RWPE2 (cell line): ENCODE measurements around the gene NDE1.

Experiments
- ATAC-seq: fragments of 200-7000 bp; cut with Tn5 transposase; 3 replicates; pipeline ENCODE4 v1.9.1; 2021; ENCODE audit warnings: low read depth
- DNase-seq: peaks from one replicate; pipeline ENCODE4 v3.0.0-alpha.2; 2020; ENCODE audit warnings: low spot score
- H3K27ac ChIP-seq: fragments of 450-650 bp; 2 replicates; pipeline ENCODE4 v1.5.1; 2017; ENCODE audit warnings: mild to moderate bottlenecking; ENCODE audit not compliant: poor library complexity, severe bottlenecking
- H3K27me3 ChIP-seq: fragments of 250-450 bp; sonication (Bioruptor Pico); 2 replicates; pipeline ENCODE4 v1.5.1; 2021; ENCODE audit warnings: mild to moderate bottlenecking, moderate library complexity; ENCODE audit not compliant: insufficient read depth, poor library complexity, severe bottlenecking
- H3K36me3 ChIP-seq: fragments of 250-450 bp; sonication (Bioruptor Pico); 2 replicates; pipeline ENCODE4 v1.5.1; 2020; ENCODE audit warnings: low read depth, mild to moderate bottlenecking, moderate library complexity
- H3K4me1 ChIP-seq: fragments of 250-450 bp; sonication (Bioruptor Pico); 2 replicates; pipeline ENCODE4 v1.5.1; 2021; ENCODE audit warnings: mild to moderate bottlenecking, moderate library complexity; ENCODE audit not compliant: insufficient read depth, poor library complexity, severe bottlenecking
- H3K4me3 ChIP-seq: fragments of 250-450 bp; sonication (Bioruptor Pico); 2 replicates; pipeline ENCODE4 v1.5.1; 2021; ENCODE audit warnings: mild to moderate bottlenecking, moderate library complexity; ENCODE audit not compliant: severe bottlenecking
- H3K9me3 ChIP-seq: fragments of 250-450 bp; sonication (Bioruptor Pico); 2 replicates; pipeline ENCODE4 v1.5.1; 2021; ENCODE audit warnings: mild to moderate bottlenecking, moderate library complexity; ENCODE audit not compliant: severe bottlenecking
- TF ChIP-seq, protein P1 (sequence below): fragments of 450-650 bp; IDR thresholded peaks from one replicate; pipeline ENCODE4 v1.5.1; 2017; ENCODE audit warnings: mild to moderate bottlenecking, moderate library complexity; ENCODE audit not compliant: poor library complexity, severe bottlenecking

Gene NDE1

GRCh38 chr16:15768201-15768600 is 118.2 kb downstream of the NDE1 start:
- H3K4me3 ChIP-seq: no peak overlapping the region
- ATAC-seq: no peak
- TF ChIP-seq, protein P1, sequence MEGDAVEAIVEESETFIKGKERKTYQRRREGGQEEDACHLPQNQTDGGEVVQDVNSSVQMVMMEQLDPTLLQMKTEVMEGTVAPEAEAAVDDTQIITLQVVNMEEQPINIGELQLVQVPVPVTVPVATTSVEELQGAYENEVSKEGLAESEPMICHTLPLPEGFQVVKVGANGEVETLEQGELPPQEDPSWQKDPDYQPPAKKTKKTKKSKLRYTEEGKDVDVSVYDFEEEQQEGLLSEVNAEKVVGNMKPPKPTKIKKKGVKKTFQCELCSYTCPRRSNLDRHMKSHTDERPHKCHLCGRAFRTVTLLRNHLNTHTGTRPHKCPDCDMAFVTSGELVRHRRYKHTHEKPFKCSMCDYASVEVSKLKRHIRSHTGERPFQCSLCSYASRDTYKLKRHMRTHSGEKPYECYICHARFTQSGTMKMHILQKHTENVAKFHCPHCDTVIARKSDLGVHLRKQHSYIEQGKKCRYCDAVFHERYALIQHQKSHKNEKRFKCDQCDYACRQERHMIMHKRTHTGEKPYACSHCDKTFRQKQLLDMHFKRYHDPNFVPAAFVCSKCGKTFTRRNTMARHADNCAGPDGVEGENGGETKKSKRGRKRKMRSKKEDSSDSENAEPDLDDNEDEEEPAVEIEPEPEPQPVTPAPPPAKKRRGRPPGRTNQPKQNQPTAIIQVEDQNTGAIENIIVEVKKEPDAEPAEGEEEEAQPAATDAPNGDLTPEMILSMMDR: no peak
- no peaks in the 10 kb centered on the region for H3K27me3 ChIP-seq
- DNase-seq: no peak
- no peaks in the 10 kb centered on the region for H3K9me3 ChIP-seq
- H3K27ac ChIP-seq: no peak overlapping the region
- H3K4me1 ChIP-seq: no peaks in the 10 kb centered on the region
- no peaks in the 10 kb centered on the region for H3K36me3 ChIP-seq

- TF ChIP-seq, protein P1: no peak
- no peak overlapping the region for H3K4me3 ChIP-seq
- no peak for DNase-seq
- no peaks in the 10 kb centered on the region for H3K27me3 ChIP-seq
- H3K36me3 ChIP-seq: no peaks in the 10 kb centered on the region
- ATAC-seq: no peak
- H3K9me3 ChIP-seq: no peaks in the 10 kb centered on the region
- no peaks in the 10 kb centered on the region for H3K4me1 ChIP-seq
- H3K27ac ChIP-seq: no peak overlapping the region
These were observed 119.2 kb downstream of the NDE1 start for GRCh38 chr16:15769239-15769638.

GRCh38 chr16:15770107-15770506 is 120.1 kb downstream of the NDE1 start:
- Histone ChIP-seq H3K36me3 (no peaks in the 10 kb centered on the region), H3K27ac (no peak overlapping the region), H3K27me3 (no peaks in the 10 kb centered on the region), H3K9me3 (no peaks in the 10 kb centered on the region), H3K4me1 (no peaks in the 10 kb centered on the region), H3K4me3 (no peak overlapping the region)
- DNase-seq (no peak), ATAC-seq (no peak)
- TF ChIP-seq, protein P1: no peak

DNA sequence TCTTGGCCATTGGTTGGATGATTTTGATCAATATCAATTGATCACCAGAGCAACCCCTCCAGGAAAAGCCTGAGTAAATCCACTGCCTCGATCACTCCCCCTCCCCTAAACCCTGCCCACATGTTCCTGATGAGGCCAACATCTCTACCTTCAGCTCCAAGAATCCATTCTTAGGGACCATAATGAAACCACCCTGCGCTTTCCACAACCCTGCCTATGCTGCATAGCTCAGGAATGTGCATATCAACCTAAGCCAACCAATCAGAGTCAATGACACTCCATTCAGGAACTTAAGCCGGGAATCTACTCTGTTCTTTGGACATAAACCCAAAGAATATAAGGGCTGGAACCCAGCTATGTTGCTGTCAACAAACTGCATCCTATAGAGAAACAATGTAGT is 120.5 kb downstream of the NDE1 start:
- H3K36me3 ChIP-seq: no peaks in the 10 kb centered on the region
- H3K4me1 ChIP-seq: no peaks in the 10 kb centered on the region
- H3K4me3 ChIP-seq: no peak overlapping the region
- H3K27ac ChIP-seq: no peak overlapping the region
- no peaks in the 10 kb centered on the region for H3K27me3 ChIP-seq
- TF ChIP-seq, protein P1: no peak
- no peaks in the 10 kb centered on the region for H3K9me3 ChIP-seq
- DNase-seq (no peak), ATAC-seq (no peak)

DNA sequence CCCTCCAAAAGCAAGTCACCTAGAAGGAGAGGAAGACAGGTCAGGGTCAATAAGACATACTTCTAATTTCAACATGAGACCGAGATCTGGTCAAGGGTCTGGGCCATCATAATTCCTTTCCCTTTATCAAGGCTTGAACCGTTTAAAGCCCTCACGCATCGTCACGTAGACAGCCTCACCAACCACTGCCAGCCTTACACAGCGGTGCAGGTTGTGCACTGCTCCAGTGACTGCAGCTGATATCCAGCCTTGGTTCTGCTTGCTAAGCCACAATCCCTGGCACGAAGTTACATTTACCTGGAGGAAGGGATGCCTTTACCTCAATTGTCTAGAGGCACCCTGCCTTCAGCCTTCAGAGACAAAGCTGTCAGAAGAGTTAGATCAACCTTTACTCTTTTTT is 121.6 kb downstream of the NDE1 start:
- Histone ChIP-seq H3K9me3 (no peaks in the 10 kb centered on the region), H3K27ac (no peak overlapping the region), H3K4me3 (no peak overlapping the region), H3K36me3 (no peaks in the 10 kb centered on the region), H3K27me3 (no peaks in the 10 kb centered on the region), H3K4me1 (no peaks in the 10 kb centered on the region)
- TF ChIP-seq, protein P1: no peak
- ATAC-seq (no peak), DNase-seq (no peak)
